ENCODE results near the gene GIMAP2. TPM values are rescaled to one million over a fixed set of nuclear protein-coding genes. Genes with fewer than 3 reads are reported as not detected.

Gene GIMAP2
- total and polyA plus RNA-seq, 2 of the 4 experiments (the other 2 are of a cell fraction): under 0.01 TPM; not detected in 1

DNA sequence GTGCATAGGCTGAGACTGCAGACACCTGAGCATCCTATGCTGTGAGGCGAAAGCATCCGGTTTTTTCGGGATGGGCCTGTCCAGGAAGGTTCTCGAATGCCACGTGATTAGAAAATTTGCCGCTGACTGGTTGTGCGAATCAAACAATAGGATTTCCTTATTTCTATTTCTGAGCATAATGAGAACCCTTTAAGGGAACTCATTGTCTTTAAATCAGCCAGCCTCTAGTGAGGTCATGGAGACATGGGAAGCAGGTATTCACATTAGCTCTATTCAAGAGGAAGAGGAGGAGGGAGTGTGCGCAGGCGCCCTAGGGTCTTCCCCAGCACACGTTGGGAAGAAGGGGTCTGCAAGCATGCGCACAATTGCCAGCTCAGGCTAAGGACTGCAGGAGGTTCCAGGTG lies 36.5 kb downstream of the GIMAP2 start:
- 85% methylated on average over 5 of the region's 11 CpGs; no CpG with 5 or more reads in 1 of the 2 experiments for WGBS, 2 experiments (ENCODE audit: extremely low coverage in 2 of 2, insufficient read length in 1 of 2)
- dilution Hi-C loops (cut with HindIII; ENCODE audit: low sequenced_read_pairs, unreplicated experiment): no loop called here
- Histone ChIP-seq H2BK20ac (ENCODE audit: low read depth, low read length) (no peak overlapping the region), H3K4me1 (ENCODE audit: control insufficient read depth, insufficient read depth, low read length) (no peaks in the 10 kb centered on the region), H2AFZ (replicated peaks; ENCODE audit: low read length, poor library complexity) (no peak overlapping the region), H3K79me1 (ENCODE audit: low read depth in 1 of 2, low read length in 2 of 2) (no peaks in the 10 kb centered on the region), H4K20me1 (ENCODE audit: insufficient read depth, low read length) (no peaks in the 10 kb centered on the region), H4K8ac (ENCODE audit: low read depth in 2 of 2, low read length in 2 of 2) (no peak overlapping the region), H3K4me3 (ENCODE audit: insufficient read depth, low read depth, low read length) (no peak overlapping the region), H3K14ac (replicated peaks; ENCODE audit: low read depth, low read length) (no peak overlapping the region), H3K23ac (ENCODE audit: low read depth, low read length) (no peak overlapping the region), H2BK5ac (ENCODE audit: low read depth, low read length, poor library complexity, severe bottlenecking) (no peak overlapping the region), H4K5ac (ENCODE audit: low read depth, low read length) (no peak overlapping the region), H4K91ac (ENCODE audit: insufficient read depth, low read depth, low read length) (no peak overlapping the region), H3K36me3 (ENCODE audit: control insufficient read depth, insufficient read depth, low read length) (no peaks in the 10 kb centered on the region), H3K4me2 (ENCODE audit: low read depth, low read length) (no peak overlapping the region), H3K18ac (ENCODE audit: low read depth, low read length) (no peak overlapping the region), H3K27ac (ENCODE audit: insufficient read depth, low read length) (no peak overlapping the region), H2AK5ac (ENCODE audit: low read depth, low read length) (no peak overlapping the region), H3K56ac (ENCODE audit: extremely low read depth, insufficient read depth, low read length) (no peak overlapping the region), H3K9me1 (ENCODE audit: insufficient read depth, low read length) (no peaks in the 10 kb centered on the region), H3K9ac (ENCODE audit: low read depth, low read length) (no peak overlapping the region), H3K27me3 (ENCODE audit: control insufficient read depth, insufficient read depth, low read length) (no peaks in the 10 kb centered on the region), H2BK15ac (ENCODE audit: low read depth, low read length) (no peak overlapping the region), H3K9me3 (ENCODE audit: control insufficient read depth, insufficient read depth, low read length) (no peaks in the 10 kb centered on the region), H2BK120ac (ENCODE audit: low read depth, low read length) (no peak overlapping the region), H2AK9ac (replicated peaks; ENCODE audit: low read depth, low read length, poor library complexity) (no peak overlapping the region), H3K4ac (ENCODE audit: low read depth, low read length) (no peak overlapping the region)
- CTCF ChIA-PET: no interaction called here
- no peak for TF ChIP-seq RFX5 (IDR thresholded peaks at IDR 0.05; ENCODE audit: low read depth, low read length)
- TF ChIP-seq MAFK (IDR thresholded peaks at IDR 0.05; ENCODE audit: low read depth, low read length): no peak
- no peak for TF ChIP-seq BHLHE40 (IDR thresholded peaks at IDR 0.05; ENCODE audit: low read depth, low read length)
- no peak for TF ChIP-seq CEBPB (IDR thresholded peaks at IDR 0.05; ENCODE audit: low read depth, low read length)
- no peak for TF ChIP-seq POLR2A (IDR thresholded peaks at IDR 0.05; ENCODE audit: low read depth, low read length)
- no peak for TF ChIP-seq FOS (IDR thresholded peaks at IDR 0.05; ENCODE audit: low read depth, low read length)
- TF ChIP-seq SMC3 (IDR thresholded peaks at IDR 0.05; ENCODE audit: low read depth, low read length): no peak
- TF ChIP-seq CHD1 (IDR thresholded peaks at IDR 0.05; ENCODE audit: low read depth, low read length): no peak
- no peak for TF ChIP-seq NFE2L2 (IDR thresholded peaks at IDR 0.05; ENCODE audit: low read depth, low read length)
- TF ChIP-seq MAZ (IDR thresholded peaks at IDR 0.05; ENCODE audit: borderline replicate concordance, low read depth, low read length): no peak
- TF ChIP-seq, protein P1, sequence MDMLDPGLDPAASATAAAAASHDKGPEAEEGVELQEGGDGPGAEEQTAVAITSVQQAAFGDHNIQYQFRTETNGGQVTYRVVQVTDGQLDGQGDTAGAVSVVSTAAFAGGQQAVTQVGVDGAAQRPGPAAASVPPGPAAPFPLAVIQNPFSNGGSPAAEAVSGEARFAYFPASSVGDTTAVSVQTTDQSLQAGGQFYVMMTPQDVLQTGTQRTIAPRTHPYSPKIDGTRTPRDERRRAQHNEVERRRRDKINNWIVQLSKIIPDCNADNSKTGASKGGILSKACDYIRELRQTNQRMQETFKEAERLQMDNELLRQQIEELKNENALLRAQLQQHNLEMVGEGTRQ (IDR thresholded peaks at IDR 0.05; ENCODE audit: low read depth, low read length): no peak
- TF ChIP-seq, protein P2, sequence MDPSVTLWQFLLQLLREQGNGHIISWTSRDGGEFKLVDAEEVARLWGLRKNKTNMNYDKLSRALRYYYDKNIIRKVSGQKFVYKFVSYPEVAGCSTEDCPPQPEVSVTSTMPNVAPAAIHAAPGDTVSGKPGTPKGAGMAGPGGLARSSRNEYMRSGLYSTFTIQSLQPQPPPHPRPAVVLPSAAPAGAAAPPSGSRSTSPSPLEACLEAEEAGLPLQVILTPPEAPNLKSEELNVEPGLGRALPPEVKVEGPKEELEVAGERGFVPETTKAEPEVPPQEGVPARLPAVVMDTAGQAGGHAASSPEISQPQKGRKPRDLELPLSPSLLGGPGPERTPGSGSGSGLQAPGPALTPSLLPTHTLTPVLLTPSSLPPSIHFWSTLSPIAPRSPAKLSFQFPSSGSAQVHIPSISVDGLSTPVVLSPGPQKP (IDR thresholded peaks at IDR 0.05; ENCODE audit: borderline replicate concordance, low read depth, low read length): no peak
- TF ChIP-seq MXI1 (IDR thresholded peaks at IDR 0.05; ENCODE audit: borderline replicate concordance, low read depth, low read length): no peak
- TF ChIP-seq, protein P3, sequence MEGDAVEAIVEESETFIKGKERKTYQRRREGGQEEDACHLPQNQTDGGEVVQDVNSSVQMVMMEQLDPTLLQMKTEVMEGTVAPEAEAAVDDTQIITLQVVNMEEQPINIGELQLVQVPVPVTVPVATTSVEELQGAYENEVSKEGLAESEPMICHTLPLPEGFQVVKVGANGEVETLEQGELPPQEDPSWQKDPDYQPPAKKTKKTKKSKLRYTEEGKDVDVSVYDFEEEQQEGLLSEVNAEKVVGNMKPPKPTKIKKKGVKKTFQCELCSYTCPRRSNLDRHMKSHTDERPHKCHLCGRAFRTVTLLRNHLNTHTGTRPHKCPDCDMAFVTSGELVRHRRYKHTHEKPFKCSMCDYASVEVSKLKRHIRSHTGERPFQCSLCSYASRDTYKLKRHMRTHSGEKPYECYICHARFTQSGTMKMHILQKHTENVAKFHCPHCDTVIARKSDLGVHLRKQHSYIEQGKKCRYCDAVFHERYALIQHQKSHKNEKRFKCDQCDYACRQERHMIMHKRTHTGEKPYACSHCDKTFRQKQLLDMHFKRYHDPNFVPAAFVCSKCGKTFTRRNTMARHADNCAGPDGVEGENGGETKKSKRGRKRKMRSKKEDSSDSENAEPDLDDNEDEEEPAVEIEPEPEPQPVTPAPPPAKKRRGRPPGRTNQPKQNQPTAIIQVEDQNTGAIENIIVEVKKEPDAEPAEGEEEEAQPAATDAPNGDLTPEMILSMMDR (conservative IDR thresholded peaks at IDR 0.05; ENCODE audit: low read depth, low read length): no peak
- TF ChIP-seq RCOR1 (IDR thresholded peaks at IDR 0.05; ENCODE audit: insufficient replicate concordance, low read length): no peak
- no peak for TF ChIP-seq RAD21 (IDR thresholded peaks at IDR 0.05; ENCODE audit: low read length)
- in situ Hi-C loops (cut with MboI; ENCODE audit: low sequenced_read_pairs): no loop called here
- intact Hi-C loops (cut with micrococcal nuclease): no loop called here
- POLR2A ChIA-PET (ENCODE audit: unreplicated experiment): no interaction called here
- no TSS peak for BruUV-seq (replicated peaks)
- DNase-seq (no peak), ATAC-seq (ENCODE audit: low read depth) (no peak)
